ENCODE measurements around the gene LUC7L. TPM values are rescaled to one million over a fixed set of nuclear protein-coding genes. Genes with fewer than 3 reads are reported as not detected.
A peak's percentile ranks its signal among the peaks of the same experiment; 100 is the strongest.

The LUC7L gene
- total RNA-seq, 2 donors from 2014 or later: 137 to 142 TPM

DNA sequence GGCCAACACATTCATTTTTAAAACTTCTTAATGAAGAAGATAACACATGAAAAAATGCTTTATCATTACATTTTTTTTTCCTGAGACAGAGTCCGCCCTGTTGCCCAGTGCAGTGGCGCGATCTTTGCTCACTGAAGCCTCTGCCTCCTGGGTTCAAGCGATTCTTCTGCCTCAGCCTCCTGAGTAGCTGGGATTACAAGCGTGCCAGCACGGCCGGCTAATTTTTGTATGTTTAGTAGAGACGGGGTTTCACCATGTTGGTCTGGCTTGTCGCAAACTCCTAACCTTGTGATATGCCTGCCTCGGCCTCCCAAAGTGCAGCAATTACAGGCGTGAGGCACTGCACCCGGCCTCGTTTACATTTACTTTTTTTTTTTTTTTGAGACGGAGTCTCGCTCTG lies 35.8 kb downstream of the LUC7L start:
- H3K36me3 Mint-ChIP-seq (ENCODE audit: low read depth): peaks cover 9% of the 10 kb centered on the region
- no peaks in the 10 kb centered on the region for H3K9me3 ChIP-seq (ENCODE audit: control insufficient read depth, low read length, poor library complexity, severe bottlenecking)
- H3K4me3 Mint-ChIP-seq: no peak overlapping the region
- no peaks in the 10 kb centered on the region for H3K27me3 Mint-ChIP-seq
- H3K4me1 Mint-ChIP-seq: peaks cover 10% of the 10 kb centered on the region
- peak overlapping the region; percentile 90 for H3K27ac Mint-ChIP-seq
- no peak for ATAC-seq
- DNase-seq: no peak

DNA sequence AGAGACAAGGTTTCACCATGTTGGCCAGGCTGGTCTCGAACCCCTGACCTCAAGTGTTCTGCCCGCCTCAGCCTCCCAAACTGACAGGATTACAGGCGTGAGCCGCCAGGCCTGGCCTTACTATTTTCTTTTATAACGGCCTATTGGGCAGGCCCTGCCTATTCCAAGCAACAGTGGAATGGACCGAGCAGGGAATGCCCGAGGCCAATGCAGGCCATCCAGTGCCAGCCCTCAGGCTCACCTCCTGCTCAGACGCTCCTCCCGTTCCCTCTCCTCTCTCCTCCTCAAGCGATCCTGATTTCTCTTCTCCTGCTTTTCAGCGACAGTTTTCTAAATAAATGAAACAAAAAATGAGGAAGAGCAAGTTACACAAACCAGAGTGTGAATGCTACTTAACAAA lies 36.6 kb downstream of the LUC7L start:
- H3K4me3 Mint-ChIP-seq: no peak overlapping the region
- DNase-seq (no peak), ATAC-seq (no peak)
- H3K27me3 Mint-ChIP-seq: no peaks in the 10 kb centered on the region
- H3K36me3 Mint-ChIP-seq (ENCODE audit: low read depth): peaks cover 9% of the 10 kb centered on the region
- H3K9me3 ChIP-seq (ENCODE audit: control insufficient read depth, low read length, poor library complexity, severe bottlenecking): no peaks in the 10 kb centered on the region
- peak overlapping the region; percentile 90 for H3K27ac Mint-ChIP-seq
- peaks cover 10% of the 10 kb centered on the region for H3K4me1 Mint-ChIP-seq

DNA sequence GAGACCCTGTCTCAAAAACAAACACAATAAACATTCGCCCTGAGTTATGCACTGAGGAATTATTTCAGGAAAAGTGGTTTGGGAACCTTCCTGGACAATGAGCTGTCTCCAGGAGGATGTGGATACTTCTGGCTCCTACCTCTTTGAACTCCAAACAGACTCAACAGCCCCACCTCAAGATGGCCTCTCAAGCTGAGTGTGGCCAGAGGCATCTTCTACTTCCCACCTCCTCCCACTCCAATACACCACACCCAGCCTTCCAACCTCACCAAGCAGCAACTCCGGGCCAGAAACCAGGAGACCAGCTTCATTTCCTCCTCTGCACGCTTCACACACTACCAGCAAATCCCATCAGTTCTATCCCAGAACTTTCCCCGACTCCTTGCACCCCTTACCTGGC lies 37.4 kb downstream of the LUC7L start:
- H3K27ac Mint-ChIP-seq: peak overlapping the region; percentile 90
- ATAC-seq: no peak
- H3K27me3 Mint-ChIP-seq: no peaks in the 10 kb centered on the region
- no peak overlapping the region for H3K4me3 Mint-ChIP-seq
- H3K4me1 Mint-ChIP-seq: peaks cover 10% of the 10 kb centered on the region
- no peak for DNase-seq
- H3K9me3 ChIP-seq (ENCODE audit: control insufficient read depth, low read length, poor library complexity, severe bottlenecking): no peaks in the 10 kb centered on the region
- H3K36me3 Mint-ChIP-seq (ENCODE audit: low read depth): peaks cover 9% of the 10 kb centered on the region

DNA sequence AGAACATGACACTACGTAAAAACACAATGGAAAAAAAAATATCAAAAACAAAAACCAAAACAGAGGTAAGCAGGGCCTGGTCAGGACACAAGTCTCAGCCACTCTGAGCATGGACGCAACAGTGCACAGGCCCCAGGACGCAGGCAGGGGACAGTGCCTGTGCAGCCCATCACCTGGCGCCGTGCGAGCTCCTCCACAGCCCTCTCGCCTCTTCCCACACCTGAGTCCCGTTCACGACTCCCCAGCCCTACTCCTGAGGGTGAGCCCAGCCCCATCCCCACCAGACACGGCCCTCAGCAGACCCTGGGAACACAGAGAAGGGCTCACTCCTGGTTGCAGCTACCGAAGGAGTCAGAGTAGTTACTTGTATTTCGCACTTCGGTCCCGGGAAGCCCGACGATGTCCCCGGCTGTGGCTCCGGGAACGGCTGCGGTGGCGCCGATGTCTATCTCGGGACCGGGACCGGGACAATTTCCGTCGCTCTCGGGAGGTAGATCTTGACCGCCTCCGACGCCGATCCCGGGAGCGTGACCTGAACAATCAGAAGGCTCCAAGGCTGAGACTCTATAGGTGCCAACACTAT lies 39.6 kb downstream of the LUC7L start:
- no peak overlapping the region for H3K4me3 Mint-ChIP-seq
- peaks cover 9% of the 10 kb centered on the region for H3K36me3 Mint-ChIP-seq (ENCODE audit: low read depth)
- no peak for ATAC-seq
- DNase-seq: no peak
- no peaks in the 10 kb centered on the region for H3K9me3 ChIP-seq (ENCODE audit: control insufficient read depth, low read length, poor library complexity, severe bottlenecking)
- peaks cover 10% of the 10 kb centered on the region for H3K4me1 Mint-ChIP-seq
- peak overlapping the region; percentile 19 for H3K27ac Mint-ChIP-seq
- no peaks in the 10 kb centered on the region for H3K27me3 Mint-ChIP-seq

DNA sequence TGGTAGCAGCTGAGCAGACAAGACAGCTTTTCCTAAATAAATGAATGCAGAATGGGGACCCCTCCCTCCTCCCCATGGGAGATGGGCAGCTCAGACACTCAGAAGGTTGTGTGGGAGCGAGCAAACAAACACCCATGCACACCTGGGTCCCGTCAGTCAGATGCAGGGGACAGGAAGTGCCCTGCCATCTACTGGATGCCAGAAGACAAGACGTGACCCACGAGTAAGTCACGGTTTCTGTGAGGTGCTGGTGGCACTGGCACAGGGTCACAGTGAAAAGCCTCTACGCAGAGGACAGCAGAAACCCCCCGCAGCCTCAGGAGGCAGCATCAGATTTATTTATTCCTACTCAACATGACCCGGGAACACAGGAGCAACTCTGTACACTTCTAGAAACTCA lies 40.6 kb downstream of the LUC7L start:
- Mint-ChIP-seq H3K27me3 (no peaks in the 10 kb centered on the region), H3K4me3 (no peak overlapping the region), H3K4me1 (peaks cover 10% of the 10 kb centered on the region), H3K27ac (peak overlapping the region; percentile 19), H3K36me3 (ENCODE audit: low read depth) (peaks cover 9% of the 10 kb centered on the region)
- no peaks in the 10 kb centered on the region for H3K9me3 ChIP-seq (ENCODE audit: control insufficient read depth, low read length, poor library complexity, severe bottlenecking)
- ATAC-seq: peak; percentile 68
- no peak for DNase-seq

DNA sequence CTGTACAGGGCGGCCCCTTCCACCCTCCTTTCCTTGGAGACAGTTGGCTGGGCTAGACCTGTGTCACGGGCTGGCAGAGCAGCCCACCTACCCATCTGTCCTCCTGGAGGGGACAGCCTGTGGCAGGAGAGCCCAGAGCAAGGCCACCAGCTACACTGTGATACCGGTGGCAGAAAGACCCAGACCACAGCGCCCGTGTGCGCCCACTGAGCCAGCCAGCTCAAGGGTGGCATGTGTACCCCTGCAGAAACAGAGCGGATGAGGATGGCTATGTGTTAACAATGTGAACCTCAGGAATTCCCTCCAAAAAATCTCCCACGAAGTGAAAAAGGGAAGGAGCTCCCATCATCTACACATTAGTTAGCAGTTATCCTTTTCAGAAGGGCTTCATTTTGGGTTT lies 41.9 kb downstream of the LUC7L start:
- Mint-ChIP-seq H3K4me3 (no peak overlapping the region), H3K36me3 (ENCODE audit: low read depth) (peaks cover 8% of the 10 kb centered on the region), H3K4me1 (peaks cover 10% of the 10 kb centered on the region), H3K27ac (no peak overlapping the region), H3K27me3 (no peaks in the 10 kb centered on the region)
- no peak for DNase-seq
- ATAC-seq: no peak
- no peaks in the 10 kb centered on the region for H3K9me3 ChIP-seq (ENCODE audit: control insufficient read depth, low read length, poor library complexity, severe bottlenecking)

DNA sequence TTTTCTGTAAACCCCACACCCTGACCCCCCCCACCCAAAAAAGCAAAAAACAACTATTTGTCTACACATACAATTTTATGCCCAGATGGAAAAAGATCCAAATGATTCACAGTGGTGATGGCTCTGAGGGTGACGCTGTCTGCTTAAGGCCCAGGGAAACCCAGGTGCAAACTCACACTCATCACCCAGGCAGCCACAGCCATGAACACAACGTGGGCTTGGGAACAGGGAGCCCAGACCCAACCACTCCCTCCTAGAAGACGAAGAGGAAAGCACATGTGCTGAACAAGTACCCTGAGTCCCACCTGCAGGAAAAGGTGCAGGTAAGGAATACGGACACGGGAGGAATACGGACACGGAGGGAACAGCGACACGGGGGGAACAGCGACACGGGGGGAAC lies 43.6 kb downstream of the LUC7L start:
- H3K36me3 Mint-ChIP-seq (ENCODE audit: low read depth): peaks cover 3% of the 10 kb centered on the region
- peaks cover 6% of the 10 kb centered on the region for H3K4me1 Mint-ChIP-seq
- no peaks in the 10 kb centered on the region for H3K9me3 ChIP-seq (ENCODE audit: control insufficient read depth, low read length, poor library complexity, severe bottlenecking)
- H3K27ac Mint-ChIP-seq: no peak overlapping the region
- no peak overlapping the region for H3K4me3 Mint-ChIP-seq
- DNase-seq (no peak), ATAC-seq (no peak)
- H3K27me3 Mint-ChIP-seq: no peaks in the 10 kb centered on the region

DNA sequence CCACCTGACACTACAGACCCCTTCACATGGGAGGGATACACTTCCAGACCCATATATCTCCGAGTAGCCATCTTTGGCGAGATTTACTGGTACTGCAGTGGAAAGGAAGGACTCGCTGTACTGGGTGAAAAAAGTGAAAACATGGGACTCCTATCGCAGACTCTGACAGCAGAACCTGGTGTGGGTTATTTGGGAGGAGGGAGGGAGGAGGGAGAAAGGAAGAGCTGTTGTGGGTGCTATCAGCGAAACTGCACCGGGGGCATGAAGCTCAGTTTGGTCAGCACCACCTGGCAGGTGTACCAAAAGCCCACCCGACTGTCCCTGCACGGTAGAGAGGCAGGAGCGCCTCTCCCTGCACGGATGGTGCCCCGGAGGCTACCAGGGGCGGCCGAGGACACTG lies 44.0 kb downstream of the LUC7L start:
- H3K27me3 Mint-ChIP-seq: no peaks in the 10 kb centered on the region
- DNase-seq (no peak), ATAC-seq (no peak)
- peak overlapping the region; percentile 8 for H3K27ac Mint-ChIP-seq
- no peaks in the 10 kb centered on the region for H3K9me3 ChIP-seq (ENCODE audit: control insufficient read depth, low read length, poor library complexity, severe bottlenecking)
- H3K36me3 Mint-ChIP-seq (ENCODE audit: low read depth): peaks cover 3% of the 10 kb centered on the region
- H3K4me3 Mint-ChIP-seq: peak overlapping the region; percentile 7
- H3K4me1 Mint-ChIP-seq: peaks cover 6% of the 10 kb centered on the region

DNA sequence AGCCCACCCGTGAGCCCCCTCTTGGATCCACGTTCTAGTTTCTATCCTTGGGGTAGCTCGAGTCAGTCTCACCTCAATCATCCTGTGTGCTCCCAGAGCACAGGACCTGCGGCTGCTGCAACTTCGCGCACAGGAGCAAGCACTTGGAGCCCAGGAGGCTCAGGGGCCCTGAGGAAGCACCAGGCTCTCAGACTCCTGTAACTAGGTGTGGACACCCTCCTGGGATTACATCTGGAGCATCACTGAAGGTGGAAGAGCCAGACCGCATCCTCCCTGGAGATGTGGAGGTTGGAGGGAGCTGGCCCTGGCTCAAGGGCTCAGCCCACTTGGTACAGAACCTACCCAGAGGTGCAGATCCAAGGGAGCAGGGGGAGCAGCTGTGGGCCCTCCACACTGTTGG lies 46.2 kb downstream of the LUC7L start:
- Mint-ChIP-seq H3K4me1 (no peaks in the 10 kb centered on the region), H3K4me3 (peak overlapping the region; percentile 64), H3K36me3 (ENCODE audit: low read depth) (no peaks in the 10 kb centered on the region), H3K27me3 (peaks cover 15% of the 10 kb centered on the region), H3K27ac (no peak overlapping the region)
- ATAC-seq (no peak), DNase-seq (no peak)
- no peaks in the 10 kb centered on the region for H3K9me3 ChIP-seq (ENCODE audit: control insufficient read depth, low read length, poor library complexity, severe bottlenecking)

DNA sequence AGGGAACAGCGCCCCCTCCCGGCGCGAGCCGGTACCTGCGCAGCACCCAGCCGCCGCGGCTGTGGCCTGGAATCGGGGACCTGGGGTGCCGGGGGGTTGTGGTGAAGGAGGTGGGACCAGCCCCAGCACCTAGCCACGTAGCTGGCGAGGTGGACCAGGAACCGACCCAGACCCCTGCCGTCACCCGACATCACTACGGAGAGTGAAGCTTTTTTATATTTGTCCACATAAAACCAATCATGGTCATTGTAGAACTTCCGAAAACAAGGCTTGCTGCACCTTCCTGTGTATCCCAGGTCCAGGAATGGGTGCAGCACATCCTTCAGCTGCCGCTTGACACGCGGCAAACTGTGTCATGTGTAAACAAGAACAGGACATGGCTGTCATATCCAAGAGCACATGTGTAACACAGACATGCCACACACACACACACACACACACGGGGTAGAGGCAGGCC lies 47.7 kb downstream of the LUC7L start:
- Mint-ChIP-seq H3K36me3 (ENCODE audit: low read depth) (no peaks in the 10 kb centered on the region), H3K27ac (peak overlapping the region; percentile 11), H3K4me3 (peak overlapping the region; percentile 15)

DNA sequence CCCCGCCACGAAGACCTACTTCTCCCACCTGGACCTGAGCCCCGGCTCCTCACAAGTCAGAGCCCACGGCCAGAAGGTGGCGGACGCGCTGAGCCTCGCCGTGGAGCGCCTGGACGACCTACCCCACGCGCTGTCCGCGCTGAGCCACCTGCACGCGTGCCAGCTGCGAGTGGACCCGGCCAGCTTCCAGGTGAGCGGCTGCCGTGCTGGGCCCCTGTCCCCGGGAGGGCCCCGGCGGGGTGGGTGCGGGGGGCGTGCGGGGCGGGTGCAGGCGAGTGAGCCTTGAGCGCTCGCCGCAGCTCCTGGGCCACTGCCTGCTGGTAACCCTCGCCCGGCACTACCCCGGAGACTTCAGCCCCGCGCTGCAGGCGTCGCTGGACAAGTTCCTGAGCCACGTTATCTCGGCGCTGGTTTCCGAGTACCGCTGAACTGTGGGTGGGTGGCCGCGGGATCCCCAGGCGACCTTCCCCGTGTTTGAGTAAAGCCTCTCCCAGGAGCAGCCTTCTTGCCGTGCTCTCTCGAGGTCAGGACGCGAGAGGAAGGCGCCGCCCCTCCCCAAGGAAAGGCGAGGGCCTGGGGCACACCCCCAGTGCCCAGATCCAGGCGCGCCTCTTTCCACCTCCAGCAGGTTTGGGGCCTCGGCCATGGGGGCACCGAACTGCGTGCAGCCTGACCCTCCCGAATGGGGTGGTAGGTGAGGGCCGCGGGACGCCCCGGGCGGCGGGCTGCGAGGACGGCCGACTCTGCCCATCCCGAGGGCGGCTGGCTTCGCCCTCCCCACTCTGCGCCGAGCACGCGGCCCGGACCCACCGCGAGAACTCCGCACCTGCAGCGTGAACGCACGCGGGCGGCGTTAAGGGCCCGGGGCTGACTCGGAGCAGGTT lies 48.3 kb downstream of the LUC7L start:
- DNase-seq (peak; percentile 73 to 89 (median 78)), ATAC-seq (peak; percentile 90)
- Mint-ChIP-seq H3K4me1 (no peaks in the 10 kb centered on the region), H3K27me3 (peaks cover 21% of the 10 kb centered on the region), H3K4me3 (peak overlapping the region; percentile 31), H3K36me3 (ENCODE audit: low read depth) (no peaks in the 10 kb centered on the region), H3K27ac (no peak overlapping the region)
- H3K9me3 ChIP-seq (ENCODE audit: control insufficient read depth, low read length, poor library complexity, severe bottlenecking): no peaks in the 10 kb centered on the region

More for the DNA sequence above, 47.7 kb downstream of the LUC7L start:
- no peaks in the 10 kb centered on the region for H3K4me1 Mint-ChIP-seq
- H3K9me3 ChIP-seq (ENCODE audit: control insufficient read depth, low read length, poor library complexity, severe bottlenecking): no peaks in the 10 kb centered on the region
- H3K27me3 Mint-ChIP-seq: peaks cover 21% of the 10 kb centered on the region
- ATAC-seq (no peak), DNase-seq (no peak)

DNA sequence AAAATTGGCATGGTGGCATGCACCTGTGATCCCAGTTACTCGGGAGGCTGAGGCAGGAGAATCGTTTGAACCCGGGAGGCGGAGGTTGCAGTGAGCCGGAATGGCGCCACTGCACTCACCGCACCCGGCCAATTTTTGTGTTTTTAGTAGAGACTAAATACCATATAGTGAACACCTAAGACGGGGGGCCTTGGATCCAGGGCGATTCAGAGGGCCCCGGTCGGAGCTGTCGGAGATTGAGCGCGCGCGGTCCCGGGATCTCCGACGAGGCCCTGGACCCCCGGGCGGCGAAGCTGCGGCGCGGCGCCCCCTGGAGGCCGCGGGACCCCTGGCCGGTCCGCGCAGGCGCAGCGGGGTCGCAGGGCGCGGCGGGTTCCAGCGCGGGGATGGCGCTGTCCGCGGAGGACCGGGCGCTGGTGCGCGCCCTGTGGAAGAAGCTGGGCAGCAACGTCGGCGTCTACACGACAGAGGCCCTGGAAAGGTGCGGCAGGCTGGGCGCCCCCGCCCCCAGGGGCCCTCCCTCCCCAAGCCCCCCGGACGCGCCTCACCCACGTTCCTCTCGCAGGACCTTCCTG lies 49.1 kb downstream of the LUC7L start, which contains the start of gene HBQ1:
TSS of gene HBQ1 (plus strand) at position 359 of the 575 bp plus-strand sequence. CDS start at position 387, 28 bp downstream.
- ATAC-seq: no peak
- no peak within 1 kb of the TSS for H3K27ac Mint-ChIP-seq
- peak within 1 kb of the TSS; percentile 73 for H3K4me3 Mint-ChIP-seq
- no peaks in the 10 kb centered on the region for H3K4me1 Mint-ChIP-seq
- no peaks in the 10 kb centered on the region for H3K9me3 ChIP-seq (ENCODE audit: control insufficient read depth, low read length, poor library complexity, severe bottlenecking)
- H3K36me3 Mint-ChIP-seq (ENCODE audit: low read depth): no peaks in the 10 kb centered on the region
- H3K27me3 Mint-ChIP-seq: peaks cover 26% of the 10 kb centered on the region
- DNase-seq: peak in 1 of 3 donors; percentile 26

Data from T-helper 17 cell (primary cell).